ENCODE results near the gene WASF1.
"Not testable (repeated sequence)": the region's sequence is repeated elsewhere in the genome, so short reads cannot be mapped to it uniquely, and the experiment has no call there.

Gene WASF1

GRCh38 chr6:110125361-110125760, 54.1 kb downstream of the WASF1 start:
- Histone ChIP-seq H3K27me3 (ENCODE audit: insufficient read depth, low read length, poor library complexity, severe bottlenecking) (no peaks in the 10 kb centered on the region), H3K4me3 (ENCODE audit: low read length, poor library complexity, severe bottlenecking) (no peak overlapping the region), H3K79me2 (ENCODE audit: insufficient read depth, low read length) (no peaks in the 10 kb centered on the region), H2AFZ (ENCODE audit: low read length) (no peak overlapping the region), H4K20me1 (ENCODE audit: insufficient read depth, low read length, poor library complexity, severe bottlenecking) (no peaks in the 10 kb centered on the region), H3K36me3 (ENCODE audit: insufficient read depth, low read length) (peaks cover 21% of the 10 kb centered on the region; the same call in 1 of the 2 replicates), H3K9me3 (ENCODE audit: insufficient read depth, low read depth, low read length) (no peaks in the 10 kb centered on the region), H3K4me2 (ENCODE audit: low read depth, low read length, poor library complexity, severe bottlenecking) (no peak overlapping the region), H3K9ac (ENCODE audit: low read depth, low read length, poor library complexity, severe bottlenecking) (no peak overlapping the region), H3K9me2 (replicated peaks; ENCODE audit: low read depth, low read length) (no peaks in the 10 kb centered on the region), H3K4me1 (ENCODE audit: insufficient read depth, low read length, poor library complexity, severe bottlenecking) (no peaks in the 10 kb centered on the region), H3F3A (ENCODE audit: low read depth) (no peaks in the 10 kb centered on the region)
- TF ChIP-seq CTCF (conservative IDR thresholded peaks at IDR 0.05; ENCODE audit: low read length): no peak
- no peak for TF ChIP-seq EZH2phosphoT487 (IDR thresholded peaks at IDR 0.05; ENCODE audit: borderline replicate concordance)

- not testable (repeated sequence) for H3F3A ChIP-seq (ENCODE audit: low read depth); H3K79me2 ChIP-seq (ENCODE audit: insufficient read depth, low read length); H3K4me1 ChIP-seq (ENCODE audit: insufficient read depth, low read length, poor library complexity, severe bottlenecking); H2AFZ ChIP-seq (ENCODE audit: low read length); H3K9me2 ChIP-seq (replicated peaks; ENCODE audit: low read depth, low read length); H3K4me2 ChIP-seq (ENCODE audit: low read depth, low read length, poor library complexity, severe bottlenecking); H3K9me3 ChIP-seq (ENCODE audit: insufficient read depth, low read depth, low read length); H4K20me1 ChIP-seq (ENCODE audit: insufficient read depth, low read length, poor library complexity, severe bottlenecking); H3K4me3 ChIP-seq (ENCODE audit: low read length, poor library complexity, severe bottlenecking); H3K27me3 ChIP-seq (ENCODE audit: insufficient read depth, low read length, poor library complexity, severe bottlenecking); H3K9ac ChIP-seq (ENCODE audit: low read depth, low read length, poor library complexity, severe bottlenecking)
- peaks cover 21% of the 10 kb centered on the region; the same call in 1 of the 2 replicates for H3K36me3 ChIP-seq (ENCODE audit: insufficient read depth, low read length)
Observed at GRCh38 chr6:110121655-110122054, 57.8 kb downstream of the WASF1 start.

- Histone ChIP-seq H3K79me2 (ENCODE audit: insufficient read depth, low read length) (no peaks in the 10 kb centered on the region), H3K27me3 (ENCODE audit: insufficient read depth, low read length, poor library complexity, severe bottlenecking) (no peaks in the 10 kb centered on the region), H3K4me2 (ENCODE audit: low read depth, low read length, poor library complexity, severe bottlenecking) (no peak overlapping the region), H3F3A (ENCODE audit: low read depth) (no peaks in the 10 kb centered on the region), H2AFZ (ENCODE audit: low read length) (no peak overlapping the region), H3K9ac (ENCODE audit: low read depth, low read length, poor library complexity, severe bottlenecking) (no peak overlapping the region), H4K20me1 (ENCODE audit: insufficient read depth, low read length, poor library complexity, severe bottlenecking) (no peaks in the 10 kb centered on the region), H3K9me2 (replicated peaks; ENCODE audit: low read depth, low read length) (no peaks in the 10 kb centered on the region), H3K4me3 (ENCODE audit: low read length, poor library complexity, severe bottlenecking) (no peak overlapping the region), H3K36me3 (ENCODE audit: insufficient read depth, low read length) (no peaks in the 10 kb centered on the region), H3K9me3 (ENCODE audit: insufficient read depth, low read depth, low read length) (no peaks in the 10 kb centered on the region), H3K4me1 (ENCODE audit: insufficient read depth, low read length, poor library complexity, severe bottlenecking) (no peaks in the 10 kb centered on the region)
- TF ChIP-seq EZH2phosphoT487 (IDR thresholded peaks at IDR 0.05; ENCODE audit: borderline replicate concordance) (no peak), CTCF (conservative IDR thresholded peaks at IDR 0.05; ENCODE audit: low read length) (no peak)
Observed at GRCh38 chr6:110116258-110116657, 63.2 kb downstream of the WASF1 start.

GRCh38 chr6:110114004-110114403, 65.5 kb downstream of the WASF1 start:
- H3K27me3 ChIP-seq (ENCODE audit: insufficient read depth, low read length, poor library complexity, severe bottlenecking): no peaks in the 10 kb centered on the region
- no peak overlapping the region for H2AFZ ChIP-seq (ENCODE audit: low read length)
- H4K20me1 ChIP-seq (ENCODE audit: insufficient read depth, low read length, poor library complexity, severe bottlenecking): no peaks in the 10 kb centered on the region
- no peaks in the 10 kb centered on the region for H3K9me2 ChIP-seq (replicated peaks; ENCODE audit: low read depth, low read length)
- TF ChIP-seq CTCF (conservative IDR thresholded peaks at IDR 0.05; ENCODE audit: low read length) (no peak), EZH2phosphoT487 (IDR thresholded peaks at IDR 0.05; ENCODE audit: borderline replicate concordance) (no peak)
- H3K9me3 ChIP-seq (ENCODE audit: insufficient read depth, low read depth, low read length): no peaks in the 10 kb centered on the region
- no peak overlapping the region for H3K4me3 ChIP-seq (ENCODE audit: low read length, poor library complexity, severe bottlenecking)
- H3K79me2 ChIP-seq (ENCODE audit: insufficient read depth, low read length): no peaks in the 10 kb centered on the region
- no peak overlapping the region for H3K9ac ChIP-seq (ENCODE audit: low read depth, low read length, poor library complexity, severe bottlenecking)
- H3F3A ChIP-seq (ENCODE audit: low read depth): no peaks in the 10 kb centered on the region
- H3K36me3 ChIP-seq (ENCODE audit: insufficient read depth, low read length): 0 out of 2 replicates have a peak, but pooled peaks cover 3% of the 10 kb centered on the region
- no peak overlapping the region for H3K4me2 ChIP-seq (ENCODE audit: low read depth, low read length, poor library complexity, severe bottlenecking)
- H3K4me1 ChIP-seq (ENCODE audit: insufficient read depth, low read length, poor library complexity, severe bottlenecking): no peaks in the 10 kb centered on the region
